Measurements from ENCODE around the gene PHLDA1. TPM values are rescaled to one million over a fixed set of nuclear protein-coding genes. Genes with fewer than 3 reads are reported as not detected.

Gene PHLDA1
- total RNA-seq (2022; extraction: Qiagen RNA extraction), result 19.6 to 33.1 TPM (median 29.6 TPM) in 5 replicates

GRCh38 chr12:76031414-76032042 lies at the start of gene PHLDA1:
Gene PHLDA1 (minus strand): TSS chr12:76031776.

Other genes starting within 250 kb of the PHLDA1 start
- 603 to 700 TPM (median 644 TPM) in 5 replicates for gene NAP1L1, start 52.9 kb upstream of the PHLDA1 start, total RNA-seq (2022; extraction: Qiagen RNA extraction)